ENCODE measurements around the gene SPIRE1. TPM values are rescaled to one million over a fixed set of nuclear protein-coding genes. Genes with fewer than 3 reads are reported as not detected.

The SPIRE1 gene
- total and polyA plus RNA-seq, 9 donors: 7.9 to 30.2 (median 20.4) TPM

GRCh38 chr18:12571630-12572029 is 86.3 kb downstream of the SPIRE1 start:
- no peak for DNase-seq
- Histone ChIP-seq H3K36me3 (no peaks in the 10 kb centered on the region), H3K27me3 (no peaks in the 10 kb centered on the region), H3K4me1 (ENCODE audit: insufficient read depth) (no peaks in the 10 kb centered on the region), H3K4me3 (no peak overlapping the region), H3K9me3 (no peaks in the 10 kb centered on the region), H3K27ac (no peak overlapping the region)
- 88 to 90% (median 89%) methylated on average over 2 of the region's 2 CpGs for WGBS, 3 donors
- TF ChIP-seq CTCF (IDR thresholded peaks at IDR 0.05): no peak
- no peak for TF ChIP-seq EP300 (IDR thresholded peaks at IDR 0.05)
- no peak for TF ChIP-seq POLR2A (IDR thresholded peaks at IDR 0.05)
- intact Hi-C loops (cut with DNase I): no loop called here

GRCh38 chr18:12569791-12570190 is 88.1 kb downstream of the SPIRE1 start:
- intact Hi-C loops (cut with DNase I): no loop called here
- Histone ChIP-seq H3K36me3 (no peaks in the 10 kb centered on the region), H3K4me1 (ENCODE audit: insufficient read depth) (no peaks in the 10 kb centered on the region), H3K9me3 (no peaks in the 10 kb centered on the region), H3K4me3 (no peak overlapping the region), H3K27me3 (no peaks in the 10 kb centered on the region), H3K27ac (no peak overlapping the region)
- TF ChIP-seq EP300 (IDR thresholded peaks at IDR 0.05) (no peak), CTCF (IDR thresholded peaks at IDR 0.05) (no peak), POLR2A (IDR thresholded peaks at IDR 0.05) (no peak)
- 72 to 83% (median 80%) methylated on average over 2 of the region's 2 CpGs for WGBS, 3 donors
- DNase-seq: no peak

- no peaks in the 10 kb centered on the region for H3K4me1 ChIP-seq (ENCODE audit: insufficient read depth)
- intact Hi-C loops (cut with DNase I): no loop called here
These were observed 90.1 kb downstream of the SPIRE1 start for GRCh38 chr18:12567849-12568248.

GRCh38 chr18:12564861-12565260 is 93.0 kb downstream of the SPIRE1 start:
- TF ChIP-seq CTCF (IDR thresholded peaks at IDR 0.05) (no peak), EP300 (IDR thresholded peaks at IDR 0.05) (no peak), POLR2A (IDR thresholded peaks at IDR 0.05) (no peak)
- no peak for DNase-seq
- WGBS, 3 donors: 91 to 100% (median 97%) methylated on average over 1 of the region's 1 CpG

More at GRCh38 chr18:12567849-12568248, 90.1 kb downstream of the SPIRE1 start:
- DNase-seq: no peak
- WGBS, 3 donors: 94 to 98% (median 97%) methylated on average over 4 of the region's 4 CpGs
- H3K27ac ChIP-seq: no peak overlapping the region
- no peak overlapping the region for H3K4me3 ChIP-seq
- TF ChIP-seq CTCF (IDR thresholded peaks at IDR 0.05) (no peak), EP300 (IDR thresholded peaks at IDR 0.05) (no peak), POLR2A (IDR thresholded peaks at IDR 0.05) (no peak)
- no peaks in the 10 kb centered on the region for H3K36me3 ChIP-seq
- H3K9me3 ChIP-seq: no peaks in the 10 kb centered on the region
- H3K27me3 ChIP-seq: no peaks in the 10 kb centered on the region

More at GRCh38 chr18:12564861-12565260, 93.0 kb downstream of the SPIRE1 start:
- H3K36me3 ChIP-seq: no peaks in the 10 kb centered on the region
- intact Hi-C loops (cut with DNase I): no loop called here
- no peaks in the 10 kb centered on the region for H3K9me3 ChIP-seq
- H3K4me1 ChIP-seq (ENCODE audit: insufficient read depth): no peaks in the 10 kb centered on the region
- H3K27ac ChIP-seq: no peak overlapping the region
- no peak overlapping the region for H3K4me3 ChIP-seq
- H3K27me3 ChIP-seq: no peaks in the 10 kb centered on the region

All from ovary (tissue), 9 donors.